Non-pigmented ciliary epithelial cell (primary cell): ENCODE results near the gene STAT2.
"Not testable (repeated sequence)": the region's sequence is repeated elsewhere in the genome, so short reads cannot be mapped to it uniquely, and the experiment has no call there.

ENCODE experiments used
- DNase-seq: peaks from one replicate; pipeline ENCODE4 v3.0.0-alpha.2; 2010; ENCODE audit warnings: low read depth

The STAT2 gene

DNA sequence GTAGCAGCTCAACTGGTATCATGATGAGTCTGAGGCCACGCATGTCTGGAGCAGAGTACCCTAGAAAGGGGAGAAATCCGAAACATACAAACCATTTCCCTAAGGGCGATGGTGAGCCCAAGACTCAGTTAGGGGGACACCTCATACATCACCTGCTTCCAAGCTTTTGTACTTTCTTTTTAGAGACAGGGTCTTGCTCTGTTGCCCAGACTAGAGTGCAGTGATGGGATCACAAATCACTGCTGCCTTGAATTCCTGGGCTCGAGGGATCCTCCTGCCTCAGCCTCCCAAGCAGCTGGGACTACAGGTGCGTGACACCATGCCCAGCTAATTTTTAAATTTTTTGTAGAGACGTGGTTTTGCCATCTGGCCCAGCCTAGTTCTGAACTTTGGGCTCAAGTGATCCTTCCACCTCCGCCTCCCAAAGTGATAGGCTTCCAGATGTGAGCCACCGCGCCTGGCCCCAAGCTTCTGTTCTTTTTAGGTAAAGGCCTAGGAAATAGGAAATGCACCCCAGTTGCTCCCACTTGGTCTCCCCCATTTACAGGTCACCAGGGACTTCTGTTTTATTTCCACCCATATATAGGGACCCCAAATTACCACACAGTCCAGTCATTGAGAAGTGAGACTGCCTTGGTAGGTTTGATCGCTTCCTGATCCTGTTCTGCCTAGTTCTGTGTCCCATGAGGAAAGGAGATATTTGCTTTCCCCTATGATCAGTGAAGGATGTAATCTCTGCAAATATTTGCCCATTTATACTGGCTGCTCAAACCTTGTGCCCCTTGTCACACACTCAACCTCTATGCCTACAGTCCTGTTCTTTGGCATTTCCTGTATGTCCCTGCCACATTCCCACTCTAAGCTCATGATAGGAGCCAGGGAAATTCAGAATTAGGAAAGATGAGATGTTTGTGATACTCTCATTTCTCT is 2.5 kb upstream of the STAT2 start, which contains the start of gene APOF:
Gene APOF (minus strand): TSS at position 728 of the 930 bp plus-strand sequence. CDS start 112 bp downstream, at position 616.
- no peak for DNase-seq

DNA sequence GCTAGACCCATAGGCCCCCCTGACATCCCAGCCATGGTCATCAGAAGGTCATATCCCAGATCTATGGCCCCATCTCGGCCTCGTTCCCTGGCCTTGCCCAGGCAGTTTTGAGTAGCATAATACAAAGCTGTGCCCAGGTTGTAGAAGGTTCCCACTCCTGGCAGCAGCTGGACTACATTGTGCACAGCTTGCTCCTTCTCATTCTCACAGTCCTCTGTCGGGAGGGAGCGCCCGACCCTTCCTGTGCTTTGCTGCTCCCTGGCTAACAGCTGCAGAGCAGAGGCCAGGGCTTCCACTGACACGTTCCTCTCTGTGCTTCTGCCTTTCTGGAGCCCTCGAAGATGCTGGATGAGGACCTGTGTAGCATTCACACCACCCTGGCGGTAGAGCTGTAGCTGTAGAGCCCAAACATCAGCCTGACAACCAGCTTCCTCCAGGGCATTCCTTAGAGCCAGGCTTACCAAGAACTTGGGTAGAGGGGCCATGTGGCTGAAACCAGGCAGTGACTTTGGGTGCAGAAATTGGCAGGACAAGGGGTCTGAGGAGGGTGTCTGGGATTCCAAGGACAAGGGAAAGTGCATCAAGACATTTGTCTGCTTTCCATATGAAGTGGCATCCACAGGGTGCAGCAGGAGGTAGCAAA is 1.7 kb upstream of the STAT2 start:
- DNase-seq, result no peak

DNA sequence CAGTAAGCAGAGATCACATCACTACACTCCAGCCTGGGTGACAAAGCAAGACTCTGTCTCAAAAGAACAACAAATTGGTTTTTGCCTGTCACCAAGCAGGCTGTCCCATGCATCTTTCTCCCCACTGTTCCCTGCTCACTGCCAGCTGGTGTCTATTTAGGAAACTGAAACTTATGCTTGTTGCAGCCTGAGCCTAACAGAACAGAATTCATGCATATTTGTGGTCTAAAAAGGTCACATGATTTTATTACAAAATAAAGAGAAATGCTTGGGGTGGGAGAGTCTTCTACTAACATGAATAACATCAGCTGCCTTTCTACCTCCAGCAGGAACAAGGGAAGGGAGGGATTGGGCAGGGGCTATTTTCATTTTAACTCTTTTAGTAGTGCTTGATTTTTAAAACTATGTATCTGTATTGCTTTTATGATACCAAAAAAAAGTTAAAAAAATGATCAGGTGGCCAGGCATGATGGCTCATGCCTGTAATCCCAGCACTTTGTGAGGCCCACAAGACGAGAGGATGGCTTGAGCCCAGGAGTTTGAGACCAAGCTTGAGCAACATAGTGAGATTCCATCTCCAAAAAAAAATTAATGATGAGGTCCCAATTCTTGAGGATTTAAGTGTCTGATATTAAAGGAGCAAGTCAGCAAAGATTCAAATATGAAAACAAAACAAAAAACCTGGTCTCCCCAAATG is 923 bp downstream of the STAT2 start:
- DNase-seq, result peak; percentile 61

DNA sequence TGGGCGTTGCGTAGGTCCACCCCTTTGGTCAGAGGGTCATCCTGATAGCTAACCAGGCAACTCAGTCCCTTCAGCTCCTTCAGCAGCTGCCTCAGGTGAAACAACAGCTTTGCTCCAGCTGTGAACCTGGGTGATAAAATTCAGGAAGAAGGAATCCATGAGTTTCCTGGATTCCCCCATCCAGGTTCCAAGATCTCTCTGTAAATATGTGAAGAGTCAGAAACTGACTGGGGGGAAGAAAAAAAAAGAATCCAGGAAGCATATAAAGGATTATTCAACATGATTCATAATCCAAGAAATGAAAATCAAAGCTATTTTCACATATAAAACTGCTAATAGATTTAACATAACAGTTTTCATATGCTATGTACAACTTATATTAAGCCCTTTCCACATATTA is 8.6 kb downstream of the STAT2 start:
- no peak for DNase-seq

DNA sequence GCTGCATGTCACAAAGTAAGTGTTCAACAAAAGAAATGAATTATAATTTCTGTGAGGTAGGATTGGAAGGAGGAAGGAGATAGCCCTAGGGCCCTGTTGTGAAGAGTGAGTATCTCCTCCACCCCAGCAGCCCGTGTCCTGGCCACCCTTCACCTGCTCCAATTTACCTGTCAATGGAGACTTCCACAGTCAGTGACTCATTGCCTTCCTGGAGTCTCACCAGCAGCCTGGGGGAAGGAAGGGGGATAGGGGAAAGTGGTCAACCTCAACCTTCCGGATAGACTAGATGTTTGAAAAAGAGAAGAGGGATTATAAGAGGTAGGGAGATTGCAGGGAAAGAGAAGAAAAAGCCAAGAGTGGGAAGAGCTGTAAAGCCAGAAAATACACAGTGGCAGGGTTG is 9.2 kb downstream of the STAT2 start:
- no peak for DNase-seq

DNA sequence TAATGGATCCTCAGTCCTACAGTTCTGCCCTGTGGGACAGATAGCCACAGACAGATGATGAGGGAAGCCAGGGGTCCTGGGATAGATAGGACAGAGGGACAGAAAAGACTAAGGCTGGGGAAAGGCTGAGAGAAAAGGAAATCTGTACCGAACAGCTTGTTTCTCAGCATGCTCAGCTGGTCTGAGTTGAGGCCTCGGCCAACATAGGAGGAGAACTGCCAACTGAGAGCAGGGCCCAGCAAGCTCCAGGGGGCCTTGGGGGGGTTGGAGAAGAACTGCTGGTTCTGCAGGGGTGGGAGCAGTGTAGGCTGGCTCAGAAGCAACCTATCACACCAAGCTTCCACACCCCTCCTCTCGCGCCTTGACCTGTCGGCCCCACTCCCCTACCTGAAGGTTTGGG is 11.1 kb downstream of the STAT2 start:
- DNase-seq, result no peak

DNA sequence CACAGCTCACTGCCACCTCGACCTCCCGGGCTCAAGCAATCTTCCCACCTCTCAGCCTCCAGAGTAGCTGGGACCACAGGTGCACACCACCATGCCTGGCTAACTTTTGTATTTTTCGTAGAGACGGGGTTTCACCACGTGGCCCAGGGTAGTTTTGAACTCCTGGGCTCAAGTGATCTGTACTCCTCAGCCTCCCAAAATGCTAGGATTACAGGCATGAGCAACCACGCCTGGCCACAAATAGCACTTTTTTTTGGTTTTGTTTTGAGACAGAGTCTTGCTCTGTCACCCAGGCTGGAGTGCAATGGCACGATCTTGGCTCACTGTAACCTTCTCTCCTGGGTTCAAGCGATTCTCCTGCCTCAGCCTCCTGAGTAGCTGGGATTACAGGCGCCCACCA is 12.7 kb downstream of the STAT2 start:
- DNase-seq, result not testable (repeated sequence)

DNA sequence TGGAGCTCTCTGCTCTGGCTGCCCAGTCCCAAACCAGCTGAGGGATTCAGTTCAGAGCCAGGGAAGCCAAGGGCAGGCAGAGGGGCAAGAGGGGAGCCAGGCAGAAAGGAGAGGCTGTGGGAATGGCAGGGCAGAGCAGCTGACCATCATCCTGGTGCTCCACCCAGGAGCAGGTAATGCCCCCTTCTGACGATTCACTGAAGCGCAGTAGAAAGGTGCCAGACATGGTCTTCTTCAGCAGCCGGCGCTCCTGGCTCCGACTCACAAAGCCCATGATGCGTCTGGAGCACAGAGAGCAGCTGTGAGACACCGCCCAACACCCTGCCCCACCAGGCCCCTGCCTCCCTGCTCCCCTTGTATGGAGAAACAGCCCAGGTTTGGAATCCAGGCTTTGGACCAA is 13.2 kb downstream of the STAT2 start:
- no peak for DNase-seq

DNA sequence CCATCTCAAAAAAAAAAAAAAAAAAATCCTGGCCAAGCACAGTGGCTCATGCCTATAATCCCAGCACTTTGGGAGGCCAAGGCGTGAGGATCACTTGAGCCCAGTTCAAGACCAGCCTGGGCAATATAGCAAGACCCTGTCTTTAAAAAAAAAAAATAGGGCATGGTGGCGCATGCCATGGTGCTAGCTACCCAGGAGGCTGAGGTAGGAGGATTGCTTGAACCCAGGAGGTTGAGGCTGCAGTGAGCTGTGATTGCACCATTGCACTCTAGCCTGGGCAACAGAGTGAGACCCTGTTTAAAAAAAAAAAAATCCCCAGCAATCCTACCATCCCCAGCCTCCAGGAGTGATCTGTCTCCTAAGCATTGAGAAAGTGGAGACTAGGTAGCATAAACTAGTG is 17.6 kb downstream of the STAT2 start:
- not testable (repeated sequence) for DNase-seq

DNA sequence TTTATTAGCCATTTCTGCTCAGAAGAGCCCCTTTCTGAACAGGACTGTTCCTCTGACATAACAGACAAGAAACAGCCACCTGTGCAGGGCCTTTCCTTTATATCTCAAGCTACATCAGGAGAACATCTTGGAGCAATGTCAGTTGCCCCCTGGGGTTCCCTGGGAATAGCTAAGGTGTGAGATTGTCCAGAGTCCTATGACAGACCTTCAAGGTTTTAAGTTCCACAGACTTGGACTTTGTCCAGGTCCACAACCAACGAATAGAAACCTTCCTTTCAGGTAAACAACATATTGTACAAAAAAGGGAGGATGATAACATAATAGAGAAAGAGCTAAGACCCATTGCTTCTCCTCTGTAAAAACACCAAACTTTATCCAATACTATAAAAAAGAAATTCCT is 18.3 kb downstream of the STAT2 start:
- no peak for DNase-seq

DNA sequence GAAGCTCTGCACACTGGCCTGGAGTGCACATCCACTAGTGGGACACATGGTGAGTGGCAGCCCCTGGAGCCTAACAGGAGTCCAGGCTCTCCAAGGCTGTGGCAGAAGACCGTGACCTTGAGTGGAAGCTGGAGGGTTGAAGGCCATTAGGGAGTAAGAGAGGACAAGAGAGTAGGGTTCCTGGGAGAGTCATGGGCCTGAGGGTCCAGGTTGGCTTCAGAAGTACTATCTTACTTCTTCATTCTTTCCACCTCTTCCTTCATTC is 20.8 kb downstream of the STAT2 start:
- no peak for DNase-seq

DNA sequence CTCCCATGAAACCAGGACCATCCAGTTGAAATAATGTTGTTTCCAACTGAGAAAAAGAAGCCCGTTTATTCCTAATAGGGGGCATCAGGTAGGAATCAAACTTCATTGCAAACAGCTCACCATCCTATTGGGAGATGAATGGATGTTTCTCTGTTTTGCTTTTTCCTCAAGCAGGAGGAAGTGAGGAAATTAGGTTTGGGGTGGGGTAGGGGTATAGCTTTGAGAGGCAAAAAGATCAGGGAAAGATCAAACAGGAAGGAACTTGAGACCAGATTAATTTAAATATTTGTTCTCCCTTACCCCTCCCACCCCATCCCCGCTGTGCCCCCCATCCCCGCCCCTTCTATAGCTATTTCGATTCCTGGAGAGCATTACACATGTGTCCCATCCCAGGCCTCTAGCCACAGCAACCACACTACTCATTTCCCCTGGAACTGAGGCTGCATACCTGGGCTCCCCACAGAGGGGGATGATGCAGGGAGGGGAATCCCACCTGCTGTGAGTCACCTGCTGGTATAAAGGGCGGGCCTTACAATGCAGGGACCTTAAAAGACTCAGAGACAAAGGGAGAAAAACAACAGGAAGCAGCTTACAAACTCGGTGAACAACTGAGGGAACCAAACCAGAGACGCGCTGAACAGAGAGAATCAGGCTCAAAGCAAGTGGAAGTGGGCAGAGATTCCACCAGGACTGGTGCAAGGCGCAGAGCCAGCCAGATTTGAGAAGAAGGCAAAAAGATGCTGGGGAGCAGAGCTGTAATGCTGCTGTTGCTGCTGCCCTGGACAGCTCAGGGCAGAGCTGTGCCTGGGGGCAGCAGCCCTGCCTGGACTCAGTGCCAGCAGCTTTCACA is 21.4 kb downstream of the STAT2 start, which contains the start of gene IL23A:
Gene IL23A (plus strand): TSS at position 577 of the 850 bp plus-strand sequence. CDS start 161 bp downstream, at position 738.
- DNase-seq, result peak; percentile 23

DNA sequence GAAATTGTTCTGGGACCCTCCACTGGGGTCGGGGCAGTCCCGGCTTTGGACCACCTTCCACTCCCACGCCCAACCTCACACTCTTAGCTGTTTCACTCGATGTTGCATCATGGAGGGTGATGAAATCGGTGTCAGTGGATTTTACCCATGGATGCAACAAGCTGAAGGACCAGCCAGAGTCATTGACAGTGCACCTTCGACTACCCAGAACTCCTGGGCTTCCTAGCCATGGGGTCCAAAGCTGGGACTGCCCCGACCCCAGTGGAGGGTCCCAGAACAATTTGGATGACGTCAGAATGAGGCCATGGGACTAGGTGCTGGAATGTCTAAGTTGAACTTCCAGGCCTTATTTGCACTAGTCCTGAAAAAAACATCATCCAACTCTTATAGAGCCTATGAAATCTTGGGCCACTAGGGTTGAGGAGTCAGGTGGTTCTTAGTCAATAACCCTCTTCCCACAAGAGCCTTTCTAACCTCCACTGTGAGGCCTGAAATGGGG is 22.1 kb downstream of the STAT2 start:
- DNase-seq, result no peak

DNA sequence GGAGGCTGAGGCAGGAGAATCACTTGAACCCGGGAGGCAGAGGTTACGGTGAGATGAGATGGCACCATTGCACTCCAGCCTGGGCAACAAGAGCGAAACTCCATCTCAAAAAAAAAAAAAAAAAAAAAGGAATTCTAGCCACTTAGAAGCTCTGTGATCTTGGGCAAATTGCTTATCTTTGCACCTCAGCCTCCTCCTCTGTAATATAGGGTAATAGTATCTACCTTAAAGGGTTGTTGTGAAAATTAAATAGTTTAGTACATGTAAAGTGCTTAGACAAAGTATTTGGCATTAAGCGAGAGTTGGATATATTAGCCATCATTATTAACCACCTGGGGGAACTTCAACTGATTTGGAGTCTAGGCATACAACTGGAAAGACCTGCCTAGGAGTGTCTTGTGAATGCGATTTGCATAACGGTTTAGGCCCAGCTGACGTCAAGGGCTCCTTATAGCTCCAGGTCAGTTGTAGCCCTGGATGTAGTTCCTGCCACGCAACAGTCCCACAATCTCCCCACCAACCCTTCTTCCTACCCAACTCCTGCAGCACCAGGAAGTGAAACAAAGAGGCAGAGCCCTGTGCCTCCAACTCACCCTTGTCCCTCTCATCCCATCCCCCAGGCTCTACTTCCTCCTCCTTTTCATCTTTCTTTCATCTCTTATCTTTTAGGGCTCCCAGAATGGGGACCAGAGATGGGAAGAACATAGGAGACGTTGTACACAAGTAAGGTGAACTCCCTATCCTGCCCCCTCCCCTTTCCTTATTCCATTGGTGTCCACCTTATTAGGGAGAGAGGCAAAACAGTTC is 23.3 kb downstream of the STAT2 start:
- DNase-seq, result no peak

DNA sequence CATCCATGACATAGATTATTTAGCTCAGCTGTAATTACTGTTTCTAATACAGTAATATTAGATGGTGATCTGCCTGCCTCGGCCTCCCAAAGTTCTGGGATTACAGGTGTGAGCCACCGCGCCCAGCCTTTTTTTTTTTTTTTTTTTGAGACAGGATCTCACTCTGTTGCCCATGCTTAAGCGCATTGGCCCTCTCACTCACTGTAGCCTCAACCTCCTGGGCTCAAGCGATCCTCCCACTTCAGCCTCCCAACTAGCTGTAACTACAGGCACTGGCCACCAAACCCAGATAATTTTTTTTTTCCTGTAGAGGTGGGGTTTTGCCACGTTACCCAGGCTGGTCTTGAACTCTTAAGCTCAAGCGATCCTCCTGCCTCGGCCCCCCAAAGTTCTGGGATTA is 24.4 kb downstream of the STAT2 start:
- DNase-seq, result not testable (repeated sequence)

DNA sequence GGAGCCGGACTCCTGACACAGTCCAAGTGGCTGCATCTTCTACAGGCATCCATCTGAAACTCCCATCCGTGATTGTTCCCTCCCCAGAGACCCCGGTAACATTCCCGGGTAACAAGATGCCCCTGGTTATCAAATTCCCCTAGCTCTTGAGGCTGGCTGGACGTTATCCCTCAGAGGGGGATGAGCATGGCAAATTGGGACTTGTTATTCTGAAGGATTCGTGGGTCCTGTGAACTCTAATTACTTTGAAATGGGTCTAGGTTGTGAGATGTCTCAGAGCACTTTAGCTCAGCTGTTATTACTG is 25.5 kb downstream of the STAT2 start:
- DNase-seq, result no peak

DNA sequence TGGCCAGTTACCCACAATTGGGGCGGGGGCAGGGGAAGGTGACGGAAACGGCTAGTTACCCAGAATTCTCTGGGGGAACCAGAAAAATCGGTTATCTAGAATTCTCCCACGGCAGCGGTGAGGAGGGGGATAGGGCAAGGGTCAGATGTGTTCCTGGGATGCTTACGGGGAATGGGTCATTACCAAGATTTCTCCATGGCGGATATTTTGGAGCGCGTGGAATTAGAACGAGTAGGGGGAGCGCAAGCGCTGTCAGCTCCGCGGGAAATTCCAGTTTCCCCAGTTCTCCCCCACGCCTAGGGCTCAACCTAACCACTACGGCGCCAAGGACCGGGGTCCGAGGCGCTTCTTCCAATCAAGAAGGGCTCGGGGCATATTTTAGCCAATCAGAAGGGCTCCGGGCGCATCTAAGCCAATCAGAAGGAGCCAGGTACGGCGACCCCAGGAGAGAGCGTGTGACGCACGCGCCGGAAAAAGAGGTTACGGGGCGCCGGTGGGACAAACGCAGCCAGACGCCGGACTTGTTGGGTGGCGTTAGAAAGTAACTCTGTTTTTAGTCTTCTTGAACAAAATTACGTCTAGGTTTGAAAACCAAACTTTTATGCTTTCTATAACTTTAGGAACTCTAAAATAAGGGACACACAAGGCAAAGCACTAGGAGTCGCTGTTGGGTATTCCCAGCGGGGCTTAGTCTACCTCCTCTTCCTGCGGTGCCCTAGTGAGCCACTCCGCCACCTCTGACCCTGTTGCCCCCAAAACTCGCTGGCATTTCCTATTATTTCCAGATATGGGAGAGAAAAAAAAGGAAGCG is 26.0 kb downstream of the STAT2 start, which contains the start of gene PAN2:
Gene PAN2 (minus strand): TSS at position 322 of the 811 bp plus-strand sequence. CDS start 906 bp downstream, outside the sequence.
- DNase-seq, result peak; percentile 90

DNA sequence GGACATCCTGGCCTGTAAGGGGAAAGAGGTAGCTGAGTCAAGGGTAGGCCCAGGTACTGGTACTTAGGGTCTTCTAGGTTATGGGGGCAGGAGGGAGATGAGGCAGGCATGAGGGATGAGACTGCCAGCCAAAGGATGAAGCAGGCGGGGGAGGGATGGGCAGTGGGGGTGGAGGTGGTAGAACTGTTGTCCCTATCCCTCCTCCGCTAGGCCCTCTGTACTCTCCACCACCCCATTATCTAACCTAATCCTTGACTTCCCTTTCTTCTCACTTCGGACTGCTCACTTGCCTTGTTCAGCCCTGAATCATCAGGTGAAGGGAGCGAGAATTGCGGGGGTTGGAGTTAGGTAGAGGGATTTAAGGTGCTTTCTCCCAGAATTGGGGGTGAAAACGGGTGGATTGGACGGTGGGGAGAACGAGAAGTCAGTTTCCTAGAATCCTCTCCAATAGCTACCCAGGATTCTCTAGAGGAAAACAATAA is 26.7 kb downstream of the STAT2 start:
- DNase-seq, result no peak

DNA sequence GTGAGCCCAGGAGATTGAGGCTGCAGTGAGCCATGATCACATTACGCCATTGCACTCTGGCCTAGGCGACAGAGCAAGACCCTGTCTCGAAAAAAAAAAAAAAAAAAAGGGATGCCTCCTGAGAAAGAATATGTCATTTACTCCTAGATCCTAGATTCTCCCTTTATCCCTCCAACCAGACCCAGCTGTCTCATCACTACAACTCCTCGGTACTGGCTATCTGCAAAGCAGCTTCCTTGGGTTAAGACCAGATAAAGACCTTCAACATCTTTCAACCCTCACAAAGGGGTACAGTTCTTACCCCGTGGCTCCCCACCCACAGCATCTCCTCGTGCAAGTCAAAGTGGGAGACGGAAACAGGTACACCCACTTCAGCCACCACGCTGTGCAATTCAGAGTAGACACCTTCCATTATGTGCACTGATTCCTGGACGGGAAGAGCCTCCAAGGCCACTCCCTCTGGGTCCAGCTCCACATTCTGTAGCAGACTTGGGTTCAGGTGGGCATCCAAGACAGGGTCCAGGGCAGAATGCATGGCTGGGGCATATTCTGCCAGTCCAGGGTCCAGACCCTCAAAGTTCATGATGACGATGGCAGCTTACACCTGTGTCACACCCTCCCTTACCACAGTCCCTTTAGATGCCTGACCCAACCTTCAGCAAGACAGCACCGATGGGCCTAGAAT is 27.3 kb downstream of the STAT2 start:
- no peak for DNase-seq
